ENCODE results near the gene RIN1.

The RIN1 gene

DNA sequence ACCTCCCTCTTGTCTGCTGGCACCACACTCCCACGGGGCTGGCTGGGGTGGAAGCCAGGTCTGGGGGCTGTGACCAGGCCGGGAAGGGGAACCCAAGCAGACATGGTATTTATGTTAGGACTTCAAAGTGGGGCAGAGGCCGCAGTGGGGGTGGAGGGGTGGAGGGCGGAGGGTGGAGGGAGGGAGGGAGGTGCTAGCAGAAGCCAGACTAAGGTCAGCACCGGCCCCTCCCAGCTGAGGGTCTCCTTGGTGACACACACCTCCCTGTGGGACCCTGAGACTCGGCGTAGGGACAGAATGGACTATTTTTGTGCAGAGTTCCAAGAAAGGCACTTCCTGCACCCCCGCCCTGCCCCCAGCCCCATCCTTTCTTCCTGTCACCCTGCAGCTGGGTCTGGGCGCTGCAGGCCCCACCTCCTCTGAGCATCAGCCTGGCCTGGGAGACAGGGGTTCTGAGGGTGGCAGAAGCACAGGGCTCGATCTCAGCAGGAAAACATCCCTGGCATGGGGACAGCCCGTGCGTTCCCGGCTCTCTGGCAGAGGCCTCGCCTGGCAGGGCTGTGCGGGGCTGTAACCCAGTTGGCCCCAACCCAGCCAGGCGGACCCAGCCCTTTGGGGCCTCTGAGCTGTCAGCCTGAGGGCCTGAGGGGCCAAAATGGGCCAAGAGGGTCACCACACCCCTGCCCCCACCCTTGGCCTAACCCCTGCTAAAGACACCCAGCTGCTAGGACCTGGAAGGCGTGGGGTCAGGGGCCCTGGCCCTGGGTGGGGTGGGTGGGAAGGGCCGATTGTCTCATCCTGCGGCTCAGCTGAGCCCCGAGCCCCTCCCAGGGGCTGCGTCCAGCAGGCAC is 9.7 kb downstream of the RIN1 start:
- TF ChIP-seq, protein P1, sequence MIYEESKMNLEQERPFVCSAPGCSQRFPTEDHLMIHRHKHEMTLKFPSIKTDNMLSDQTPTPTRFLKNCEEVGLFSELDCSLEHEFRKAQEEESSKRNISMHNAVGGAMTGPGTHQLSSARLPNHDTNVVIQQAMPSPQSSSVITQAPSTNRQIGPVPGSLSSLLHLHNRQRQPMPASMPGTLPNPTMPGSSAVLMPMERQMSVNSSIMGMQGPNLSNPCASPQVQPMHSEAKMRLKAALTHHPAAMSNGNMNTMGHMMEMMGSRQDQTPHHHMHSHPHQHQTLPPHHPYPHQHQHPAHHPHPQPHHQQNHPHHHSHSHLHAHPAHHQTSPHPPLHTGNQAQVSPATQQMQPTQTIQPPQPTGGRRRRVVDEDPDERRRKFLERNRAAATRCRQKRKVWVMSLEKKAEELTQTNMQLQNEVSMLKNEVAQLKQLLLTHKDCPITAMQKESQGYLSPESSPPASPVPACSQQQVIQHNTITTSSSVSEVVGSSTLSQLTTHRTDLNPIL (CRISPR knock-in tag; IDR thresholded peaks at IDR 0.05; ENCODE audit: low read depth), result no peak
- no peak for TF ChIP-seq RARB (CRISPR knock-in tag; IDR thresholded peaks at IDR 0.05)
- TF ChIP-seq ZC3H10 (CRISPR knock-in tag; IDR thresholded peaks at IDR 0.05), result no peak
- TF ChIP-seq SNAI2 (CRISPR knock-in tag; IDR thresholded peaks at IDR 0.05), result no peak
- TF ChIP-seq, protein P2, sequence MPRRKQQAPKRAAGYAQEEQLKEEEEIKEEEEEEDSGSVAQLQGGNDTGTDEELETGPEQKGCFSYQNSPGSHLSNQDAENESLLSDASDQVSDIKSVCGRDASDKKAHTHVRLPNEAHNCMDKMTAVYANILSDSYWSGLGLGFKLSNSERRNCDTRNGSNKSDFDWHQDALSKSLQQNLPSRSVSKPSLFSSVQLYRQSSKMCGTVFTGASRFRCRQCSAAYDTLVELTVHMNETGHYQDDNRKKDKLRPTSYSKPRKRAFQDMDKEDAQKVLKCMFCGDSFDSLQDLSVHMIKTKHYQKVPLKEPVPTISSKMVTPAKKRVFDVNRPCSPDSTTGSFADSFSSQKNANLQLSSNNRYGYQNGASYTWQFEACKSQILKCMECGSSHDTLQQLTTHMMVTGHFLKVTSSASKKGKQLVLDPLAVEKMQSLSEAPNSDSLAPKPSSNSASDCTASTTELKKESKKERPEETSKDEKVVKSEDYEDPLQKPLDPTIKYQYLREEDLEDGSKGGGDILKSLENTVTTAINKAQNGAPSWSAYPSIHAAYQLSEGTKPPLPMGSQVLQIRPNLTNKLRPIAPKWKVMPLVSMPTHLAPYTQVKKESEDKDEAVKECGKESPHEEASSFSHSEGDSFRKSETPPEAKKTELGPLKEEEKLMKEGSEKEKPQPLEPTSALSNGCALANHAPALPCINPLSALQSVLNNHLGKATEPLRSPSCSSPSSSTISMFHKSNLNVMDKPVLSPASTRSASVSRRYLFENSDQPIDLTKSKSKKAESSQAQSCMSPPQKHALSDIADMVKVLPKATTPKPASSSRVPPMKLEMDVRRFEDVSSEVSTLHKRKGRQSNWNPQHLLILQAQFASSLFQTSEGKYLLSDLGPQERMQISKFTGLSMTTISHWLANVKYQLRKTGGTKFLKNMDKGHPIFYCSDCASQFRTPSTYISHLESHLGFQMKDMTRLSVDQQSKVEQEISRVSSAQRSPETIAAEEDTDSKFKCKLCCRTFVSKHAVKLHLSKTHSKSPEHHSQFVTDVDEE (CRISPR knock-in tag; IDR thresholded peaks at IDR 0.05), result no peak
- TF ChIP-seq TCF4 (CRISPR knock-in tag; IDR thresholded peaks at IDR 0.05; ENCODE audit: borderline replicate concordance), result no peak
- no peak for TF ChIP-seq ZFP3 (CRISPR knock-in tag; IDR thresholded peaks at IDR 0.05)
- TF ChIP-seq GLIS3 (CRISPR knock-in tag; IDR thresholded peaks at IDR 0.05), result no peak
- TF ChIP-seq, protein P3, sequence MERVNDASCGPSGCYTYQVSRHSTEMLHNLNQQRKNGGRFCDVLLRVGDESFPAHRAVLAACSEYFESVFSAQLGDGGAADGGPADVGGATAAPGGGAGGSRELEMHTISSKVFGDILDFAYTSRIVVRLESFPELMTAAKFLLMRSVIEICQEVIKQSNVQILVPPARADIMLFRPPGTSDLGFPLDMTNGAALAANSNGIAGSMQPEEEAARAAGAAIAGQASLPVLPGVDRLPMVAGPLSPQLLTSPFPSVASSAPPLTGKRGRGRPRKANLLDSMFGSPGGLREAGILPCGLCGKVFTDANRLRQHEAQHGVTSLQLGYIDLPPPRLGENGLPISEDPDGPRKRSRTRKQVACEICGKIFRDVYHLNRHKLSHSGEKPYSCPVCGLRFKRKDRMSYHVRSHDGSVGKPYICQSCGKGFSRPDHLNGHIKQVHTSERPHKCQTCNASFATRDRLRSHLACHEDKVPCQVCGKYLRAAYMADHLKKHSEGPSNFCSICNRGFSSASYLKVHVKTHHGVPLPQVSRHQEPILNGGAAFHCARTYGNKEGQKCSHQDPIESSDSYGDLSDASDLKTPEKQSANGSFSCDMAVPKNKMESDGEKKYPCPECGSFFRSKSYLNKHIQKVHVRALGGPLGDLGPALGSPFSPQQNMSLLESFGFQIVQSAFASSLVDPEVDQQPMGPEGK (CRISPR knock-in tag; IDR thresholded peaks at IDR 0.05; ENCODE audit: borderline replicate concordance), result no peak
- no peak for TF ChIP-seq ISL1 (CRISPR knock-in tag; IDR thresholded peaks at IDR 0.05)
- TF ChIP-seq TOX (CRISPR knock-in tag; IDR thresholded peaks at IDR 0.05; ENCODE audit: borderline replicate concordance), result no peak
- TF ChIP-seq ZNF70 (CRISPR knock-in tag; IDR thresholded peaks at IDR 0.05), result no peak
- TF ChIP-seq ZFP30 (CRISPR knock-in tag; IDR thresholded peaks at IDR 0.05), result no peak
- TF ChIP-seq, protein P4, sequence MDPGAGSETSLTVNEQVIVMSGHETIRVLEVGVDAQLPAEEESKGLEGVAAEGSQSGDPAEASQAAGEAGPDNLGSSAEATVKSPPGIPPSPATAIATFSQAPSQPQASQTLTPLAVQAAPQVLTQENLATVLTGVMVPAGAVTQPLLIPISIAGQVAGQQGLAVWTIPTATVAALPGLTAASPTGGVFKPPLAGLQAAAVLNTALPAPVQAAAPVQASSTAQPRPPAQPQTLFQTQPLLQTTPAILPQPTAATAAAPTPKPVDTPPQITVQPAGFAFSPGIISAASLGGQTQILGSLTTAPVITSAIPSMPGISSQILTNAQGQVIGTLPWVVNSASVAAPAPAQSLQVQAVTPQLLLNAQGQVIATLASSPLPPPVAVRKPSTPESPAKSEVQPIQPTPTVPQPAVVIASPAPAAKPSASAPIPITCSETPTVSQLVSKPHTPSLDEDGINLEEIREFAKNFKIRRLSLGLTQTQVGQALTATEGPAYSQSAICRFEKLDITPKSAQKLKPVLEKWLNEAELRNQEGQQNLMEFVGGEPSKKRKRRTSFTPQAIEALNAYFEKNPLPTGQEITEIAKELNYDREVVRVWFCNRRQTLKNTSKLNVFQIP (CRISPR knock-in tag; IDR thresholded peaks at IDR 0.05; ENCODE audit: borderline replicate concordance, low read depth), result no peak
- peak; percentile 62 for ATAC-seq

DNA sequence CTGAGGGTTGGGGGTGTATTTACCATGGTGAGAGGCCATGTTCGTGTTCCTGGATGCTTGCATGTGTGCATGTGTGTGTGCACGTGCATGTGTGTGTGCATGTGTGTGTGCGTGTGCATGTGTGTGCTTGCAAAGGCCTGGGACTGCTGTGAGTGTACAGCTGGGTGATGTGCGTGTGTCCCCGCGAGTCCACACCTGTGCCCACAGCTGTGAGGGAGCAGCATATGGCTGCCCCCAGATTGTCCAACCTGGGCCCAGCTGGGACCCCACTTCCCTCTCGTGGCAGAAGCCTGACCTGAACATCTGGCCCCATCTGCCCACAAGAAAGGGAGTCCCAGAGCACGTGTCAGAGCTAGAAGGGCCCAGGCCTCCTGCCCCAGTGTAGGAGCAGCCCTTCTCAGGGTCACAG is 11.0 kb downstream of the RIN1 start:
- no peak for ATAC-seq
- no peak for TF ChIP-seq ZC3H10 (CRISPR knock-in tag; IDR thresholded peaks at IDR 0.05)
- TF ChIP-seq RARB (CRISPR knock-in tag; IDR thresholded peaks at IDR 0.05), result no peak
- TF ChIP-seq TCF4 (CRISPR knock-in tag; IDR thresholded peaks at IDR 0.05; ENCODE audit: borderline replicate concordance), result no peak
- no peak for TF ChIP-seq OSR1 (CRISPR knock-in tag; IDR thresholded peaks at IDR 0.05)
- TF ChIP-seq, protein P1 (CRISPR knock-in tag; IDR thresholded peaks at IDR 0.05; ENCODE audit: low read depth), result no peak
- TF ChIP-seq ISL1 (CRISPR knock-in tag; IDR thresholded peaks at IDR 0.05), result no peak
- TF ChIP-seq, protein P4 (CRISPR knock-in tag; IDR thresholded peaks at IDR 0.05; ENCODE audit: borderline replicate concordance, low read depth), result no peak
- no peak for TF ChIP-seq ZFP3 (CRISPR knock-in tag; IDR thresholded peaks at IDR 0.05)
- TF ChIP-seq ARNTL (CRISPR knock-in tag; IDR thresholded peaks at IDR 0.05; ENCODE audit: borderline replicate concordance, low read depth), result no peak
- no peak for TF ChIP-seq ZNF8 (CRISPR knock-in tag; IDR thresholded peaks at IDR 0.05)

All from SK-N-SH treated with all-trans-retinoic acid at 6 μM for 48 hours (cell line).